Kidney (tissue), 14 donors: ENCODE data around the gene LNX1. TPM values are rescaled to one million over a fixed set of nuclear protein-coding genes. Genes with fewer than 3 reads are reported as not detected.

Source experiments
- DNase-seq, 5 donors: peaks; one replicate each; pipeline ENCODE4 v3.0.0-alpha.2; 2013 to 2020
- FAIRE-seq: peaks from 2 replicates; lab custom pipeline; 2012; peaks lifted over from hg19 to GRCh38; lab: Jason Lieb, UNC
- H3K27ac ChIP-seq, 2 donors: one replicate each; pipeline ENCODE4 v1.7.0; 2013; ENCODE audit warnings: low read depth in 2 of 2, low read length in 2 of 2, inconsistent platforms in 1 of 2
- H3K27me3 ChIP-seq: one replicate; pipeline ENCODE4 v1.7.1; 2013; ENCODE audit warnings: low read length, inconsistent platforms; ENCODE audit not compliant: control insufficient read depth, insufficient read depth
- H3K36me3 ChIP-seq, 3 donors: one replicate each; pipeline versions ENCODE4 v1.7.0 to v1.7.1; 2013; ENCODE audit warnings: low read length in 3 of 3, control low read depth in 1 of 3, inconsistent platforms in 1 of 3; ENCODE audit not compliant: insufficient read depth in 3 of 3, control insufficient read depth in 2 of 3
- H3K4me1 ChIP-seq, 3 donors: one replicate each; pipeline versions ENCODE4 v1.7.0 to v1.7.1; 2013; ENCODE audit warnings: low read length in 3 of 3, inconsistent platforms in 1 of 3, low read depth in 1 of 3; ENCODE audit not compliant: control insufficient read depth in 2 of 3, insufficient read depth in 2 of 3
- H3K4me3 ChIP-seq, 3 donors: one replicate each; pipeline versions ENCODE4 v1.7.0 to v1.8.1; 2013; ENCODE audit warnings: low read length in 3 of 3, control low read depth in 1 of 3, inconsistent platforms in 1 of 3
- H3K9ac ChIP-seq, 3 donors: one replicate each; pipeline versions ENCODE4 v1.7.0 to v1.7.1; 2013; ENCODE audit warnings: low read length in 3 of 3, control low read depth in 1 of 3, inconsistent platforms in 1 of 3
- H3K9me3 ChIP-seq, 3 donors: one replicate each; pipeline versions ENCODE4 v1.7.0 to v1.7.1; 2013; ENCODE audit warnings: low read length in 3 of 3, control low read depth in 1 of 3, inconsistent platforms in 1 of 3; ENCODE audit not compliant: control insufficient read depth in 2 of 3, insufficient read depth in 1 of 3
- intact Hi-C: fragments of 100-400 bp; cut with DNase I; formaldehyde crosslinking; loops from one replicate; pipeline ENCODE4 v1.11.1; 2022
- polyA plus RNA-seq: library from polyadenylated mRNA; stranded (reverse); fragments of 350-450 nt; fragmentation: Illumina TruSeq; extraction: RNeasy Lipid Tissue Mini Kit (QIAGEN cat#74804); gene quantifications from one replicate; pipeline ENCODE4 v1.2.3, GENCODE V29; 2014; ENCODE audit warnings: low read depth, low replicate concordance; ENCODE audit not compliant: insufficient read depth
- total RNA-seq: library from RNA; stranded (reverse); fragmentation: NEBNext Ultra II Directional; extraction: Animal tissue kit (Norgen Biotek cat#: 25700); gene quantifications from one replicate; pipeline ENCODE4 v1.2.1, GENCODE V29; 2021
- TF ChIP-seq, protein P1 (sequence below): IDR thresholded peaks from 3 replicates; pipeline ENCODE4 v1.5.1; 2012; ENCODE audit warnings: mild to moderate bottlenecking, moderate library complexity, borderline replicate concordance; ENCODE audit not compliant: insufficient read depth; ENCODE audit errors: extremely low read depth
- donor health status: control.
- donor health status: control.
- donor health status: control.
- donor health status: control.
- donor health status: control.
- donor health status: DM: yes; HTN: yes; CAD: no.
- donor health status: Normal renal cell carcinoma (clear cell type).

LNX1 gene
- total and polyA plus RNA-seq, 2 donors from 2014 or later, result 10.2 to 25.6 TPM

DNA sequence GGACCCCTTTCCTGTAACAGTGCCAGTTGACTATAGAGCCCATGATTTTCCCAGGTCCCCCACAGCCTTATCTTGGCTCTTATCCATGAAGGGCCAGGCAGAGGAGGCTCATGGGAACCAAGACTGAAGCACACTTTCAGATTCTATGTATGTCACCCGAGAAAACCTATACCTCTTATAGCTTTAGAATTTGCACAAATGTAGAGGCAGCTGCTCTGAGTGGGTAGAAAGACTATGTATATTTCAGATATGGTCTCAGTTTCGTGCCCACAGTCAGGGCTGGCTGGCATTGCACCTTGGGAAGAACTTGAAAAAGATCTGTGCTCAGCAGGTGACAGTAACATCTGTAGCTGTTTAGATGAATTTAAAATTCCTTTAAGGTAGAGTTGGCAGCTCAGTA is 8.3 kb upstream of the LNX1 start:
- Histone ChIP-seq H3K27ac (no peak overlapping the region), H3K27me3 (no peaks in the 10 kb centered on the region), H3K9ac (no peak overlapping the region), H3K9me3 (no peaks in the 10 kb centered on the region), H3K4me3 (no peak overlapping the region), H3K36me3 (no peaks in the 10 kb centered on the region), H3K4me1 (peaks cover 0 to 3% (median 0%) of the 10 kb centered on the region in 3 donors)
- TF ChIP-seq, protein P1, sequence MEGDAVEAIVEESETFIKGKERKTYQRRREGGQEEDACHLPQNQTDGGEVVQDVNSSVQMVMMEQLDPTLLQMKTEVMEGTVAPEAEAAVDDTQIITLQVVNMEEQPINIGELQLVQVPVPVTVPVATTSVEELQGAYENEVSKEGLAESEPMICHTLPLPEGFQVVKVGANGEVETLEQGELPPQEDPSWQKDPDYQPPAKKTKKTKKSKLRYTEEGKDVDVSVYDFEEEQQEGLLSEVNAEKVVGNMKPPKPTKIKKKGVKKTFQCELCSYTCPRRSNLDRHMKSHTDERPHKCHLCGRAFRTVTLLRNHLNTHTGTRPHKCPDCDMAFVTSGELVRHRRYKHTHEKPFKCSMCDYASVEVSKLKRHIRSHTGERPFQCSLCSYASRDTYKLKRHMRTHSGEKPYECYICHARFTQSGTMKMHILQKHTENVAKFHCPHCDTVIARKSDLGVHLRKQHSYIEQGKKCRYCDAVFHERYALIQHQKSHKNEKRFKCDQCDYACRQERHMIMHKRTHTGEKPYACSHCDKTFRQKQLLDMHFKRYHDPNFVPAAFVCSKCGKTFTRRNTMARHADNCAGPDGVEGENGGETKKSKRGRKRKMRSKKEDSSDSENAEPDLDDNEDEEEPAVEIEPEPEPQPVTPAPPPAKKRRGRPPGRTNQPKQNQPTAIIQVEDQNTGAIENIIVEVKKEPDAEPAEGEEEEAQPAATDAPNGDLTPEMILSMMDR, result no peak
- DNase-seq, result no peak
- no peak for FAIRE-seq
- intact Hi-C loops, result no loop called here

GRCh38 chr4:53598901-53599300 is 7.6 kb upstream of the LNX1 start:
- H3K27ac ChIP-seq, result no peak overlapping the region
- DNase-seq (no peak), FAIRE-seq (no peak)
- no peaks in the 10 kb centered on the region for H3K36me3 ChIP-seq
- no peak overlapping the region for H3K4me3 ChIP-seq
- TF ChIP-seq, protein P1, result no peak
- intact Hi-C loops, result no loop called here
- no peaks in the 10 kb centered on the region for H3K27me3 ChIP-seq
- H3K4me1 ChIP-seq, result peaks cover 0 to 3% (median 0%) of the 10 kb centered on the region in 3 donors
- no peak overlapping the region for H3K9ac ChIP-seq
- H3K9me3 ChIP-seq, result no peaks in the 10 kb centered on the region

DNA sequence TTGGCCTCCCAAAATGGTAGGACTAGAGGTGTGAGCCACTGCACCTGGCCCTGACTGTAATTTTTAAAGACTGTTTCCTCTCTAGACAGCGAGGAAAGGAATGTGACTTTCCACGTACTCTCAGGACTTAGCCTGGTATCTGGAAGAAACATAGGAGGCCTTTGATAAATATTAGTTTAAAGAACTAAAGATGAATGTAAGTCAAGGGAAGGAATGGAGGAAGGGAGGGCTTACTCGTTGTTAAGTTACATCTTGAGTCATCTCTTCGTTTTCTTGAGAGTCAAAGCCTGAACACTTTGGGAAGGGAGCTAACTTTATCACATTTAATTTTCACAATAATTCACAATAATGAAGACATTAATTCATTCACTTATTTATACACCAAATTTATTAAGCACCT is 7.2 kb upstream of the LNX1 start:
- Histone ChIP-seq H3K27ac (no peak overlapping the region), H3K9me3 (no peaks in the 10 kb centered on the region), H3K4me3 (no peak overlapping the region), H3K27me3 (no peaks in the 10 kb centered on the region), H3K36me3 (no peaks in the 10 kb centered on the region), H3K9ac (no peak overlapping the region), H3K4me1 (peaks cover 0 to 3% (median 0%) of the 10 kb centered on the region in 3 donors)
- no peak for FAIRE-seq
- TF ChIP-seq, protein P1, result no peak
- no peak for DNase-seq
- intact Hi-C loops, result no loop called here

DNA sequence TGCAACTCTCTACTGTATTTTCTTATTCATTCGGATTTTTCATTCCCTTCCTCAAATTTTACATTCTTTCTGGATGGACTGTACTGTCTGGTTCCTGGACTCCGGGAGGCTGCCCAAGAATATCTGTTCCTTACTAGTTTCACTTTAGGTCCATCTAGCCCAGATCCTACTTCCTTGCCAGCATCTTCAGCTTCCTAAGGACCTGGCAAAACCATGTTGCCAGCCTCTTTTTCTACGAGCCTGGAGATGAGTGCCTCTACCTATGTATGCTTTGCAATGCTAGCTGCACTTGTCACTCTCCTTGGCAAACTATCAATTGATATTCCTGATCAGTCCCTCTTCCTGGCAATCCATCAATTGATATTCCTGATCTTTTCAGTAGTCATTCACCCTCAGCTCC is 5.6 kb upstream of the LNX1 start:
- H3K27me3 ChIP-seq, result no peaks in the 10 kb centered on the region
- H3K4me1 ChIP-seq, result peaks cover 0 to 5% (median 0%) of the 10 kb centered on the region in 3 donors
- TF ChIP-seq, protein P1, result no peak
- FAIRE-seq (no peak), DNase-seq (no peak)
- intact Hi-C loops, result no loop called here
- H3K9me3 ChIP-seq, result no peaks in the 10 kb centered on the region
- no peaks in the 10 kb centered on the region for H3K36me3 ChIP-seq
- no peak overlapping the region for H3K27ac ChIP-seq
- no peak overlapping the region for H3K4me3 ChIP-seq
- H3K9ac ChIP-seq, result no peak overlapping the region
